ENCODE data around the gene LAIR1. TPM values are rescaled to one million over a fixed set of nuclear protein-coding genes. Genes with fewer than 3 reads are reported as not detected.

Gene LAIR1
- total and polyA plus RNA-seq, 2 experiments from 2014 or later, result 0.10 to 1.3 TPM

DNA sequence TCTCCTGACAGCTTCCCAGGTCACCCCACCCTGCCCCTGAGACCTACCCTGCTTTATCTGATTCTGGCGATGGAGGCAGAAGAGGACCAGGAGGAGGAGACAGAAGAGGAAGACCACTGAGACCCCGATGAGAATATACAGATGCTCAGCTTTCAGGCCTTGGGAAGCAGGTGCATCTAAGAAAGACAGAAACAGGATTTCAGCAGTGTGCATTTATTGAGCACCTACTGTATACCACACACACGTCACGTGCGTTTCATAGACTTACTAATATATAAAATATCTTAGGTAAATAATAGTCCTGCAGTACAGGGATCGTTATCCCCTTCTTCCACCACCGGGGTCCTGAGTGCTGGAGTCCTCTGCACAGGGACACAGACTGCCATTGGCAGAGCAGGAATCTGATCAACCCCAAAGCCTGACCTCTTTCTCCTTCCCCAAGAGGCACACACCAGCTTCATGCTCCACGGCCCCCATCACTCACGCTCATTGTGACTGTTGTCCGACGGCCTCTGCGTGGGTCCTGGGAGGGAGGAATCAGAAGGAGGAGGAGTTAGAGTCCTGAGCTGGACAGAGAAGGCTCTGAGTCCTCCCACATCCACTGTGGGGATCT is 8.2 kb downstream of the LAIR1 start:
- Histone ChIP-seq H3K27ac (ENCODE audit: low read depth) (no peak overlapping the region), H3K9me2 (ENCODE audit: insufficient read depth) (no peaks in the 10 kb centered on the region), H3K27me3 (ENCODE audit: insufficient read depth) (no peaks in the 10 kb centered on the region), H3K36me3 (ENCODE audit: insufficient read depth) (no peaks in the 10 kb centered on the region), H2AFZ (no peak overlapping the region), H4K20me1 (replicated peaks; ENCODE audit: insufficient read depth) (no peaks in the 10 kb centered on the region), H3K79me2 (replicated peaks; ENCODE audit: insufficient read depth) (no peaks in the 10 kb centered on the region), H3K4me2 (no peak overlapping the region), H3F3A (replicated peaks; ENCODE audit: low read depth) (no peaks in the 10 kb centered on the region), H3K4me3 (no peak overlapping the region), H3K4me1 (ENCODE audit: insufficient read depth) (no peaks in the 10 kb centered on the region)
- no peak for TF ChIP-seq REST (IDR thresholded peaks at IDR 0.05; ENCODE audit: unreplicated experiment)
- TF ChIP-seq CREB1 (CRISPR knock-in tag; IDR thresholded peaks at IDR 0.05; ENCODE audit: low read depth), result no peak
- TF ChIP-seq NANOG (IDR thresholded peaks at IDR 0.05; ENCODE audit: borderline replicate concordance), result no peak
- no peak for TF ChIP-seq JUNB (IDR thresholded peaks at IDR 0.05; ENCODE audit: unreplicated experiment)
- no peak for TF ChIP-seq EZH2phosphoT487 (IDR thresholded peaks at IDR 0.05; ENCODE audit: unreplicated experiment)
- TF ChIP-seq, protein P1, sequence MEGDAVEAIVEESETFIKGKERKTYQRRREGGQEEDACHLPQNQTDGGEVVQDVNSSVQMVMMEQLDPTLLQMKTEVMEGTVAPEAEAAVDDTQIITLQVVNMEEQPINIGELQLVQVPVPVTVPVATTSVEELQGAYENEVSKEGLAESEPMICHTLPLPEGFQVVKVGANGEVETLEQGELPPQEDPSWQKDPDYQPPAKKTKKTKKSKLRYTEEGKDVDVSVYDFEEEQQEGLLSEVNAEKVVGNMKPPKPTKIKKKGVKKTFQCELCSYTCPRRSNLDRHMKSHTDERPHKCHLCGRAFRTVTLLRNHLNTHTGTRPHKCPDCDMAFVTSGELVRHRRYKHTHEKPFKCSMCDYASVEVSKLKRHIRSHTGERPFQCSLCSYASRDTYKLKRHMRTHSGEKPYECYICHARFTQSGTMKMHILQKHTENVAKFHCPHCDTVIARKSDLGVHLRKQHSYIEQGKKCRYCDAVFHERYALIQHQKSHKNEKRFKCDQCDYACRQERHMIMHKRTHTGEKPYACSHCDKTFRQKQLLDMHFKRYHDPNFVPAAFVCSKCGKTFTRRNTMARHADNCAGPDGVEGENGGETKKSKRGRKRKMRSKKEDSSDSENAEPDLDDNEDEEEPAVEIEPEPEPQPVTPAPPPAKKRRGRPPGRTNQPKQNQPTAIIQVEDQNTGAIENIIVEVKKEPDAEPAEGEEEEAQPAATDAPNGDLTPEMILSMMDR (conservative IDR thresholded peaks at IDR 0.05; ENCODE audit: low read depth in 2 of 2), result no peak
- TF ChIP-seq STAT1 (IDR thresholded peaks at IDR 0.05; ENCODE audit: unreplicated experiment), result no peak
- no peak for TF ChIP-seq ZNF462 (CRISPR knock-in tag; IDR thresholded peaks at IDR 0.05)
- no peak for TF ChIP-seq ZNF331 (CRISPR knock-in tag; IDR thresholded peaks at IDR 0.05; ENCODE audit: low read depth)
- TF ChIP-seq, protein P2, sequence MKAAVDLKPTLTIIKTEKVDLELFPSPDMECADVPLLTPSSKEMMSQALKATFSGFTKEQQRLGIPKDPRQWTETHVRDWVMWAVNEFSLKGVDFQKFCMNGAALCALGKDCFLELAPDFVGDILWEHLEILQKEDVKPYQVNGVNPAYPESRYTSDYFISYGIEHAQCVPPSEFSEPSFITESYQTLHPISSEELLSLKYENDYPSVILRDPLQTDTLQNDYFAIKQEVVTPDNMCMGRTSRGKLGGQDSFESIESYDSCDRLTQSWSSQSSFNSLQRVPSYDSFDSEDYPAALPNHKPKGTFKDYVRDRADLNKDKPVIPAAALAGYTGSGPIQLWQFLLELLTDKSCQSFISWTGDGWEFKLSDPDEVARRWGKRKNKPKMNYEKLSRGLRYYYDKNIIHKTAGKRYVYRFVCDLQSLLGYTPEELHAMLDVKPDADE (IDR thresholded peaks at IDR 0.05), result no peak
- Mint-ChIP-seq H3K4me1 (peaks cover 6% of the 10 kb centered on the region; the same call in 1 of the 3 replicates), H3K36me3 (ENCODE audit: low read depth) (no peaks in the 10 kb centered on the region; the same call in 2 of the 3 replicates), H3K27me3 (ENCODE audit: insufficient read depth, low read depth, poor library complexity) (no peaks in the 10 kb centered on the region), H3K27ac (no peak overlapping the region), H3K4me3 (no peak overlapping the region), H3K9me3 (no peaks in the 10 kb centered on the region)
- DNase-seq (ENCODE audit: low spot score), result no peak
- no peak for ATAC-seq

Measured in GM23338 (cell line).